Kidney (tissue), 14 donors: ENCODE measurements around the gene FTCDNL1. TPM values are rescaled to one million over a fixed set of nuclear protein-coding genes. Genes with fewer than 3 reads are reported as not detected.

Experiments used
- DNase-seq, 5 donors: peaks; one replicate each; pipeline ENCODE4 v3.0.0-alpha.2; 2013 to 2020
- FAIRE-seq: peaks from 2 replicates; lab custom pipeline; 2012; peaks lifted over from hg19 to GRCh38; lab: Jason Lieb, UNC
- H3K27ac ChIP-seq, 2 donors: one replicate each; pipeline ENCODE4 v1.7.0; 2013; ENCODE audit warnings: low read depth in 2 of 2, low read length in 2 of 2, inconsistent platforms in 1 of 2
- H3K27me3 ChIP-seq: one replicate; pipeline ENCODE4 v1.7.1; 2013; ENCODE audit warnings: low read length, inconsistent platforms; ENCODE audit not compliant: control insufficient read depth, insufficient read depth
- H3K36me3 ChIP-seq, 3 donors: one replicate each; pipeline versions ENCODE4 v1.7.0 to v1.7.1; 2013; ENCODE audit warnings: low read length in 3 of 3, control low read depth in 1 of 3, inconsistent platforms in 1 of 3; ENCODE audit not compliant: insufficient read depth in 3 of 3, control insufficient read depth in 2 of 3
- H3K4me1 ChIP-seq, 3 donors: one replicate each; pipeline versions ENCODE4 v1.7.0 to v1.7.1; 2013; ENCODE audit warnings: low read length in 3 of 3, inconsistent platforms in 1 of 3, low read depth in 1 of 3; ENCODE audit not compliant: control insufficient read depth in 2 of 3, insufficient read depth in 2 of 3
- H3K4me3 ChIP-seq, 3 donors: one replicate each; pipeline versions ENCODE4 v1.7.0 to v1.8.1; 2013; ENCODE audit warnings: low read length in 3 of 3, control low read depth in 1 of 3, inconsistent platforms in 1 of 3
- H3K9ac ChIP-seq, 3 donors: one replicate each; pipeline versions ENCODE4 v1.7.0 to v1.7.1; 2013; ENCODE audit warnings: low read length in 3 of 3, control low read depth in 1 of 3, inconsistent platforms in 1 of 3
- H3K9me3 ChIP-seq, 3 donors: one replicate each; pipeline versions ENCODE4 v1.7.0 to v1.7.1; 2013; ENCODE audit warnings: low read length in 3 of 3, control low read depth in 1 of 3, inconsistent platforms in 1 of 3; ENCODE audit not compliant: control insufficient read depth in 2 of 3, insufficient read depth in 1 of 3
- intact Hi-C: fragments of 100-400 bp; cut with DNase I; formaldehyde crosslinking; loops from one replicate; pipeline ENCODE4 v1.11.1; 2022
- polyA plus RNA-seq: library from polyadenylated mRNA; stranded (reverse); fragments of 350-450 nt; fragmentation: Illumina TruSeq; extraction: RNeasy Lipid Tissue Mini Kit (QIAGEN cat#74804); gene quantifications from one replicate; pipeline ENCODE4 v1.2.3, GENCODE V29; 2014; ENCODE audit warnings: low read depth, low replicate concordance; ENCODE audit not compliant: insufficient read depth
- total RNA-seq: library from RNA; stranded (reverse); fragmentation: NEBNext Ultra II Directional; extraction: Animal tissue kit (Norgen Biotek cat#: 25700); gene quantifications from one replicate; pipeline ENCODE4 v1.2.1, GENCODE V29; 2021
- TF ChIP-seq, protein P1 (sequence below): IDR thresholded peaks from 3 replicates; pipeline ENCODE4 v1.5.1; 2012; ENCODE audit warnings: mild to moderate bottlenecking, moderate library complexity, borderline replicate concordance; ENCODE audit not compliant: insufficient read depth; ENCODE audit errors: extremely low read depth
- donor health status: control.
- donor health status: control.
- donor health status: control.
- donor health status: control.
- donor health status: control.
- donor health status: DM: yes; HTN: yes; CAD: no.
- donor health status: Normal renal cell carcinoma (clear cell type).

Gene FTCDNL1
- total and polyA plus RNA-seq, 2 donors from 2014 or later: 3.4 to 4.1 TPM

DNA sequence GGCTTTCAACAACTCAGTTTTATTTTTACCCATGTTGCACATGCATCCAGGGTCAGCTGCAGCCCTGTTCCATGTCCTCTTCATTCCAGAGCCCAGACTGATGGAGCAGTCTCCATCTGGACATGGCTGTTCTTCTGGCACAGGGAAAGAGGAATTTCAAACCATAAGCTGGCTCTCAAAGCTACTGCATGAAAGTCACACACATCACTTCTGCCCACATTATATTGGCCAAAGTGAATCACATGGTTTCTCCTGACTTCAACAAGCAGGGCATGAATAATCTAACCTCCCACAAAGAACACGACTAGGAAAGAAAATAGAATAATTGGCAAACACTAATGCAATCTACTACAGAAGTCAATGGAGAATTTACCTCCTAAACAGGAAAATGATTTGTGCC, 94.2 kb downstream of the FTCDNL1 start:
- Histone ChIP-seq H3K4me1 (no peaks in the 10 kb centered on the region), H3K4me3 (no peak overlapping the region), H3K27ac (no peak overlapping the region), H3K36me3 (no peaks in the 10 kb centered on the region), H3K9me3 (peaks cover 0 to 4% (median 0%) of the 10 kb centered on the region in 3 donors), H3K27me3 (no peaks in the 10 kb centered on the region), H3K9ac (no peak overlapping the region)
- FAIRE-seq (no peak), DNase-seq (no peak)
- TF ChIP-seq, protein P1, sequence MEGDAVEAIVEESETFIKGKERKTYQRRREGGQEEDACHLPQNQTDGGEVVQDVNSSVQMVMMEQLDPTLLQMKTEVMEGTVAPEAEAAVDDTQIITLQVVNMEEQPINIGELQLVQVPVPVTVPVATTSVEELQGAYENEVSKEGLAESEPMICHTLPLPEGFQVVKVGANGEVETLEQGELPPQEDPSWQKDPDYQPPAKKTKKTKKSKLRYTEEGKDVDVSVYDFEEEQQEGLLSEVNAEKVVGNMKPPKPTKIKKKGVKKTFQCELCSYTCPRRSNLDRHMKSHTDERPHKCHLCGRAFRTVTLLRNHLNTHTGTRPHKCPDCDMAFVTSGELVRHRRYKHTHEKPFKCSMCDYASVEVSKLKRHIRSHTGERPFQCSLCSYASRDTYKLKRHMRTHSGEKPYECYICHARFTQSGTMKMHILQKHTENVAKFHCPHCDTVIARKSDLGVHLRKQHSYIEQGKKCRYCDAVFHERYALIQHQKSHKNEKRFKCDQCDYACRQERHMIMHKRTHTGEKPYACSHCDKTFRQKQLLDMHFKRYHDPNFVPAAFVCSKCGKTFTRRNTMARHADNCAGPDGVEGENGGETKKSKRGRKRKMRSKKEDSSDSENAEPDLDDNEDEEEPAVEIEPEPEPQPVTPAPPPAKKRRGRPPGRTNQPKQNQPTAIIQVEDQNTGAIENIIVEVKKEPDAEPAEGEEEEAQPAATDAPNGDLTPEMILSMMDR: no peak
- intact Hi-C loops: no loop called here

DNA sequence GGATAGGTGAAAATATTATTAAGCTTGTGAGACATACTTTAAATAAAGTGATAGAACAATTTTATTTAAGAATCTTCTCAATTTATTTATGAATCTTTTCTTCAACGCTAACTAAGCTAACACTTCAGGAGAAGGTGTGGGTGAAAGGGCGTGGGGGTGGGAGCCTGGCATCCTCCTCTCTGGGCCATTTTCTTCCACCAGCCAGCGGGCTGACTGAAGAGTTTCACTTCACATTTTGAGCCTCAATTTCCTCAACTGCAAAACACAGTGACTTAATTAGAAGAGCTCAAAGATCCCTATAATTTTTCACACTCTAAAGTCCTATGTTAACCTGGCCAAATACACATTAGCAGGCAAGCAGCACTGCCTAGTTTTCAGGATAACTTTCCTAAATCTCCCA, 94.8 kb downstream of the FTCDNL1 start:
- Histone ChIP-seq H3K9me3 (peaks cover 0 to 4% (median 0%) of the 10 kb centered on the region in 3 donors), H3K9ac (no peak overlapping the region), H3K27me3 (no peaks in the 10 kb centered on the region), H3K36me3 (no peaks in the 10 kb centered on the region), H3K4me1 (no peaks in the 10 kb centered on the region), H3K4me3 (no peak overlapping the region), H3K27ac (no peak overlapping the region)
- intact Hi-C loops: no loop called here
- FAIRE-seq: no peak
- TF ChIP-seq, protein P1: no peak
- no peak for DNase-seq

DNA sequence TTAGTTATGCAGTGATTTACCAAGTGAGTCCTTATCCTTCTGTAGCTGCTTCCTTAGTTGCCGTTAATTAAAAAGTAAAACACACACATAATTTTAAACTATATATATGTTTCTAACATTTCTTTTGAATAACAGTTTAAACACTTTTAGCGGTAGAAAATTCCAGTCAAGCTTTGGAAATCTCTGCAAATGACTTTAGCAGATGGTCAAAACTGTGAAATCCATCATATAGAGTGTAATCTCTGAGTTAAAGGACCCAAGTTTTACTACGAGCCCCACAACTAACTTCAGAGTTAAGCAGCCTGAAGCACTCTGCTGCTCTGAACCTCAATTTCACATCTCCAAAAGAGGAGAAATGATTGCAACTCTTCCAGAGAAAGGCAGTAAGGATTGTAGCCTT, 96.2 kb downstream of the FTCDNL1 start:
- Histone ChIP-seq H3K9me3 (peaks cover 0 to 4% (median 0%) of the 10 kb centered on the region in 3 donors), H3K27me3 (no peaks in the 10 kb centered on the region), H3K27ac (no peak overlapping the region), H3K4me1 (no peaks in the 10 kb centered on the region), H3K36me3 (no peaks in the 10 kb centered on the region), H3K9ac (no peak overlapping the region), H3K4me3 (no peak overlapping the region)
- TF ChIP-seq, protein P1: no peak
- no peak for DNase-seq
- FAIRE-seq: no peak
- intact Hi-C loops: no loop called here
